Ovary (tissue), 3 donors: ENCODE results near the gene KRTAP10-2.

Source experiments
- CTCF ChIP-seq, 3 donors: fragments of 450-650 bp in 2 of 3; fragments of 200-600 bp in 1 of 3; IDR thresholded peaks; one replicate each; pipeline versions ENCODE4 v1.5.1 to v1.8.0; 2016 to 2022; ENCODE audit warnings: antibody characterized with exemption in 3 of 3, mild to moderate bottlenecking in 1 of 3
- EP300 ChIP-seq: sonication (generic); formaldehyde crosslinking; IDR thresholded peaks from one replicate; pipeline ENCODE4 v1.6.1; 2017; ENCODE audit warnings: antibody characterized with exemption
- donor health status: DM: no; HTN: no; CAD: no.

GRCh38 chr21:44583089-44583799 is 31.9 kb upstream of the KRTAP10-2 start:
- no peak for TF ChIP-seq EP300
- TF ChIP-seq CTCF (IDR thresholded peaks at IDR 0.05) = no peak
